Activated T-cell treated with anti-CD3 and anti-CD28 coated beads, Interleukin-2, amount 50 U/mL, for 48 hours (primary cell): Measurements from ENCODE around the gene DDX56.

ENCODE experiments used
- DNase-seq, 2 experiments: peaks; one replicate each; pipeline ENCODE4 v3.0.0-alpha.2; 2020

DDX56 gene

DNA sequence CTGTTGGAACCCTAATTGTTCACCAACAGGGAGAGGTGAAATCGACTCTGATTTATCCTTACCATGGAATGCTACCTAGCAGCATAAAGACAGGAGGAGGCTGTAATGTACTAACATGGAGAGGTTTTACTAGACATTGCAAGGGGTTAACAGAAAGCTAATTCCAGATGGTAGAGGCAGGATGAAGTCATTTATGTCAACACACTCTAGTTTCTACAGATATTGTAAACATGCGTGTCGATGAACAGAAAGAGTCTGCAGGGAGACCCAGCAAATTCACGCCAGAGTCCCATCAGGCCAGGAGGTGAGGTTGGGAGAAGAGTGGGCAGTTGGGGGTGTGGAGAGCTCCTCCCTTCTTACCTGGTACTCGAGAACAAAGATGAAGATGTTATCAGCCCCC, 39.6 kb downstream of the DDX56 start:
- DNase-seq: no peak

DNA sequence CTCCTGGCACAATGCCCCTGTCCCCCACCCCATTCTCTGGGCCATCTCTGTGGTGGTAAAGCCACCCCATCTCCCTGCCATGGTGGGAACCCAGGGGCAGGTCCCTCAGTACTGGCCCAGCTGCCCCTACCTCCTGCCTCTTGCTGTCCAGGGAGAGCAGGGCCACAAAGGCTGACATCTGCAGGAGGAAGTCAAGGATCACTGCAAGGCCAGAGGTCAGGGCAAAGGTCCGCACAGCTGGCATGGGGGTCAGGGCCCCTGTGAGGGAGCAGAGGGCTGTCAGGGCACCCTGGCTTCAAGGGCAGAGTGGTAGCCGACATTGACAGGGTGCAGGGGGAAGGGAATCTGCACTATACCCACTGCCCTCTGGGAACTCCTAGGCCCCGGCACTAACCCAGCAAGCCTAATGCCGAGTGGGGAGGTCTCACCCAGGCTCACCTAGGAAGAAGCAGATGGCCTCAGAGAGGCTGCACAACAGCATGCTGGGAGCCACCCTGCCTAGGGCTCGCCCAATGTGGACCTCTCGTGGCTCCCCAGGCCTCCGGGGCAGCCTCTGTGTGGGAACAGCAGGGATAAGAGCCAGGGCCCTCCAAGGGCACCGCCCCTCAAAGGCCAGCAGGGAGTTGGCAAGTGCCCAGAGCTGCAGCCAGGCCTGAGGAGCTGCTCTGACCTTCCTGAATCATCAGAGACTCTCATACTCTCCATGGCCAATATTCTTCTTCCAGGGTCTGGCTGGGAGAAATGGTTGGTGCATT, 40.2 kb downstream of the DDX56 start:
- no peak for DNase-seq

GRCh38 chr7:44531421-44532380, 42.0 kb downstream of the DDX56 start:
- no peak for DNase-seq

DNA sequence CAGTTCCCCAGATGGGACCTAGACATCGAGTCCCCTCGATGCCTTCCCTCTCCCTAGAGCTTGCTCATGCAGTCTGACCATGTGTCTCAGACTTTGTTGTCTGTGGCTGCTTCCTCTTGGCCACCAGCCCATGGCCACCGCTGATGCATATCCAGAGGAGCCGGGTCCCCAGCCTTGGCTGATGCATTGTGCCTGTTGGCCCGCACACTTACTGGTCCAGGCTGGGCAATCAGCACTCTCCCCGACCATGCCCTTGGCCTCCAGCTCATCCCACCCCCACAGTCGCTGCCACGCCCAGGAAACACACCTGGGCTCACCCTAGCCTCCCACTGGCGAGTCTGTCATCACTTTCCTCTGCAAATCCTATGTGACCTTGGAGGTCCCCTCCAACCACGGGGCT, 42.7 kb downstream of the DDX56 start:
- DNase-seq: no peak

DNA sequence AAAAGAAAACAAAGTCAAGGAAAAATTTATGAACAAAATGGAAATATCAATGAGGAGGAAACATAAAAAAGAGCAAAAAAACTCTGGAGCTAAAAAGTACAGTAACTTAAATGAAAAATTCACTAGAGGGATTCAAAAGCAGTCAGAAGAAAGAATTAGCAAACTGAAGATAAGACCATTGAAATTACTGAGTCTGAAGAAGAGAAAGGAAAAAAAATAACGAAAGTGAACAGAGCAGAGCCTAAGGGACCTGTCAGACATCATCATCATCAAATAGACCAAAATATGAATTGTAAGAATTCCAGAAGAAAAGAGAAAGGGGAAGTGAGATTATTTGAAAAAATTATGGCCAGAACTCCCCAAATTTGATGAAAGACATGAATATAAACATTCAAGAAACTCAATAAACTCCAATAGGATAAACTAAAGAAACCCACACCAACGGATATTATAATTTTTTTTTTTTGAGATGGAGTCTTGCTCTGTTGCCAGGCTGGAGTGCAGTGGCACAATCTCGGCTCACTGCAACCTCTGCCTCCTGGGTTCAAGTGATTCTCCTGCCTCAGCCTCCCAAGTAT, 48.8 kb downstream of the DDX56 start:
- no peak for DNase-seq

- DNase-seq: no peak
These were observed 51.4 kb downstream of the DDX56 start for GRCh38 chr7:44522315-44522714.

GRCh38 chr7:44521347-44522095, 52.2 kb downstream of the DDX56 start:
- no peak for DNase-seq

DNA sequence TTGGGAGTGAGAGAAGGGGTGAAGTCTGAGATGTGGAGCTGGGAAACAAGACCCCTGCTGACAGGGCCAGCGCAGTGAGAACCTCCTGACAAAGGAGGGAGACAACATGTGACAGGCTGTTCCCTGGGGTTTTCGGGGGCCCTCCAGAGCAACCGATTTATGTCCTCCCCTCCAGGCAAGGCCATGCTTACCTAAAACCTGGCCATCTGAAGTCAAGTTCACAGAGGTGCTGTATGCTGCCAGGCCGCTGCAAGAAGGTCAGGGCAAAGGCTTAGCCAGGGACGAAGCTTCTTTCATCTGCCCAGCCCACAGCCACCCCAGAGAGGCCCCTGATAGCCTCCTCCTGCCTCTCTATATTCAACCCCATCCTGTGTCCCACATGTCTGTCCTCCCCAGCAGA, 53.1 kb downstream of the DDX56 start:
- no peak for DNase-seq

- DNase-seq: no peak
These were observed 54.2 kb downstream of the DDX56 start for GRCh38 chr7:44519546-44519945.

GRCh38 chr7:44518761-44519160, 54.9 kb downstream of the DDX56 start:
- no peak for DNase-seq

- no peak for DNase-seq
These were observed 56.5 kb downstream of the DDX56 start for GRCh38 chr7:44517175-44517574.
